ENCODE measurements around the gene BCKDHA. TPM values are rescaled to one million over a fixed set of nuclear protein-coding genes. Genes with fewer than 3 reads are reported as not detected.

Gene BCKDHA
- polyA plus RNA-seq, 1 of the 3 experiments (the other 2 are of a cell fraction), result 30.9 TPM

DNA sequence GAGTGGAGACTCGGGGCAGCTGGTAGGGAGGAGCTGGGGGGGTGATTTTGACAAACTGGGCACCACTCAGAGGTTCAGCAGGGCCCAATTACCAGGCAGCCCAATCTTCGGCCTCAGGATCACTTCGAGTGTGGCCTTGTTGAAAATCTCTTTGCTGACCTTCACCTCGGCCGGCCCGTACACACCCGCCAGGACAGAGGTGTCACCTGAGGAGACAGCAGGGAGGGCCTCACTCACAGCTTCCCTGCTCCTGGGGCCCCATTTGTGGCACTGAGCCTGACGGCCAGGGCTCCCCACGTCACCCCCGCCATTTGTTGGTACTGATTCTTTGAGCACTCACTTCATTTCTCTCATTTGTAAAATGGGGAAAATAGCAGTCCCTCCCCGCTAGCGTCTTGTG lies 4.8 kb upstream of the BCKDHA start:
- no peaks in the 10 kb centered on the region for H3K9me3 ChIP-seq
- H3K4me2 ChIP-seq, result no peak overlapping the region
- H3K4me3 ChIP-seq (ENCODE audit: low read depth in 2 of 2, low read length in 1 of 2), result no peak overlapping the region
- H3K9me2 ChIP-seq, result no peaks in the 10 kb centered on the region
- ChIA-PET CTCF (no interaction called here), POLR2A (interaction anchor here (0.6 kb wide), 1 partner anchor 1890 kb away, joined by 5 read pairs; no protein-coding TSS in a partner anchor)
- H4K20me1 ChIP-seq (ENCODE audit: insufficient read depth), result no peaks in the 10 kb centered on the region
- H3K9ac ChIP-seq, result no peak overlapping the region
- DNase-seq, result no peak
- H2AFZ ChIP-seq (ENCODE audit: low read depth), result no peak overlapping the region
- peaks cover 26% of the 10 kb centered on the region for H3K79me2 ChIP-seq (ENCODE audit: insufficient read depth)
- no peaks in the 10 kb centered on the region for H3K27me3 ChIP-seq (ENCODE audit: insufficient read depth)
- TF ChIP-seq EZH2phosphoT487 (IDR thresholded peaks at IDR 0.05; ENCODE audit: borderline replicate concordance, low read depth), result no peak
- TF ChIP-seq, protein P1, sequence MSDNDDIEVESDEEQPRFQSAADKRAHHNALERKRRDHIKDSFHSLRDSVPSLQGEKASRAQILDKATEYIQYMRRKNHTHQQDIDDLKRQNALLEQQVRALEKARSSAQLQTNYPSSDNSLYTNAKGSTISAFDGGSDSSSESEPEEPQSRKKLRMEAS (IDR thresholded peaks at IDR 0.05; ENCODE audit: low read depth), result no peak
- WGBS (ENCODE audit: low lambda C conversion rate), result 96% methylated on average over 10 of the region's 12 CpGs
- H3K36me3 ChIP-seq (replicated peaks in 1 of 2; ENCODE audit: control insufficient read depth in 1 of 2, insufficient read depth in 2 of 2, low read length in 1 of 2), result peaks cover 3 to 26% of the 10 kb centered on the region in 2 experiments
- no peak overlapping the region for H3K27ac ChIP-seq (ENCODE audit: low read depth in 2 of 2, low read length in 1 of 2)
- H3K4me1 ChIP-seq (ENCODE audit: control insufficient read depth in 1 of 2, insufficient read depth in 2 of 2, low read depth in 1 of 2, low read length in 1 of 2), result peaks cover 0 to 4% of the 10 kb centered on the region in 2 experiments; a peak in 1 of 4 replicates
- no peaks in the 10 kb centered on the region for H3F3A ChIP-seq (replicated peaks; ENCODE audit: insufficient read depth)

DNA sequence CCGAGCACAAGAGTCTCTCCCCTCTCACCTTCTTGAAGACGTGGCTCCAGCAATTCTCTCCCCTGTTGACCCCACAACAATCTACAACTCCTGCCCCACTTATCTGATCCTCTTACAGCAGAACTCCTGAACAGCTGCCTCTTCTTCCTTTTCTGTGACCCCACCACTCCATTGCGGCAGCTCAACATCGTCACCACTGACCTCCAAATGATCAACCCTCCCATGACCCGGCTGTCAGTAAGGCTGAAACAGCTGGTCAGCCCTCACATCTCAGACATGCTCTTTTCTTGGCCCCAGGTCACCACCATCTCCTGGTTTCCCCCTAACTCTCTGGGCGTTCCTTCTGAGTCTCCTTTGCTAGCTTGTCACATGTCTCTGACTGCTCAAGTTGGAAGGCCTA lies 2.3 kb upstream of the BCKDHA start:
- DNase-seq, result no peak
- Histone ChIP-seq H3K79me2 (ENCODE audit: insufficient read depth) (peaks cover 48% of the 10 kb centered on the region), H3K9me3 (no peaks in the 10 kb centered on the region), H3K36me3 (replicated peaks in 1 of 2; ENCODE audit: control insufficient read depth in 1 of 2, insufficient read depth in 2 of 2, low read length in 1 of 2) (peaks cover 2 to 17% of the 10 kb centered on the region in 2 experiments), H3K4me2 (peak overlapping the region; percentile 99; the same call in 1 of the 2 replicates), H3K4me1 (ENCODE audit: control insufficient read depth in 1 of 2, insufficient read depth in 2 of 2, low read depth in 1 of 2, low read length in 1 of 2) (peaks cover 5 to 14% of the 10 kb centered on the region in 2 experiments; a peak in 2 of 4 replicates), H3F3A (replicated peaks; ENCODE audit: insufficient read depth) (no peaks in the 10 kb centered on the region), H3K4me3 (ENCODE audit: low read depth in 2 of 2, low read length in 1 of 2) (no peak overlapping the region), H3K9ac (no peak overlapping the region), H2AFZ (ENCODE audit: low read depth) (no peak overlapping the region), H3K9me2 (no peaks in the 10 kb centered on the region), H3K27ac (ENCODE audit: low read depth in 2 of 2, low read length in 1 of 2) (no peak overlapping the region), H3K27me3 (ENCODE audit: insufficient read depth) (no peaks in the 10 kb centered on the region), H4K20me1 (ENCODE audit: insufficient read depth) (no peaks in the 10 kb centered on the region)
- POLR2A ChIA-PET, result no interaction called here
- TF ChIP-seq, protein P1 (IDR thresholded peaks at IDR 0.05; ENCODE audit: low read depth), result no peak
- TF ChIP-seq FOXM1 (IDR thresholded peaks at IDR 0.05; ENCODE audit: low read depth) (no peak), MEF2A (IDR thresholded peaks at IDR 0.05; ENCODE audit: borderline replicate concordance, low read depth) (no peak), RFX5 (IDR thresholded peaks at IDR 0.05; ENCODE audit: low read length) (no peak), MXI1 (IDR thresholded peaks at IDR 0.05; ENCODE audit: low read depth, low read length) (no peak), RCOR1 (IDR thresholded peaks at IDR 0.05; ENCODE audit: low read length) (no peak), RAD21 (IDR thresholded peaks at IDR 0.05; ENCODE audit: low read length) (no peak), ELF1 (IDR thresholded peaks at IDR 0.05) (no peak), TCF12 (IDR thresholded peaks at IDR 0.05) (no peak), TAF1 (IDR thresholded peaks at IDR 0.05; ENCODE audit: borderline replicate concordance, low read depth, low read length) (no peak)
- TF ChIP-seq, protein P2, sequence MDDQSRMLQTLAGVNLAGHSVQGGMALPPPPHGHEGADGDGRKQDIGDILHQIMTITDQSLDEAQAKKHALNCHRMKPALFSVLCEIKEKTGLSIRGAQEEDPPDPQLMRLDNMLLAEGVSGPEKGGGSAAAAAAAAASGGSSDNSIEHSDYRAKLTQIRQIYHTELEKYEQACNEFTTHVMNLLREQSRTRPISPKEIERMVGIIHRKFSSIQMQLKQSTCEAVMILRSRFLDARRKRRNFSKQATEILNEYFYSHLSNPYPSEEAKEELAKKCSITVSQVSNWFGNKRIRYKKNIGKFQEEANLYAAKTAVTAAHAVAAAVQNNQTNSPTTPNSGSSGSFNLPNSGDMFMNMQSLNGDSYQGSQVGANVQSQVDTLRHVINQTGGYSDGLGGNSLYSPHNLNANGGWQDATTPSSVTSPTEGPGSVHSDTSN (IDR thresholded peaks at IDR 0.05), result no peak
- TF ChIP-seq, protein P3, sequence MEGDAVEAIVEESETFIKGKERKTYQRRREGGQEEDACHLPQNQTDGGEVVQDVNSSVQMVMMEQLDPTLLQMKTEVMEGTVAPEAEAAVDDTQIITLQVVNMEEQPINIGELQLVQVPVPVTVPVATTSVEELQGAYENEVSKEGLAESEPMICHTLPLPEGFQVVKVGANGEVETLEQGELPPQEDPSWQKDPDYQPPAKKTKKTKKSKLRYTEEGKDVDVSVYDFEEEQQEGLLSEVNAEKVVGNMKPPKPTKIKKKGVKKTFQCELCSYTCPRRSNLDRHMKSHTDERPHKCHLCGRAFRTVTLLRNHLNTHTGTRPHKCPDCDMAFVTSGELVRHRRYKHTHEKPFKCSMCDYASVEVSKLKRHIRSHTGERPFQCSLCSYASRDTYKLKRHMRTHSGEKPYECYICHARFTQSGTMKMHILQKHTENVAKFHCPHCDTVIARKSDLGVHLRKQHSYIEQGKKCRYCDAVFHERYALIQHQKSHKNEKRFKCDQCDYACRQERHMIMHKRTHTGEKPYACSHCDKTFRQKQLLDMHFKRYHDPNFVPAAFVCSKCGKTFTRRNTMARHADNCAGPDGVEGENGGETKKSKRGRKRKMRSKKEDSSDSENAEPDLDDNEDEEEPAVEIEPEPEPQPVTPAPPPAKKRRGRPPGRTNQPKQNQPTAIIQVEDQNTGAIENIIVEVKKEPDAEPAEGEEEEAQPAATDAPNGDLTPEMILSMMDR (IDR thresholded peaks at IDR 0.05), result no peak
- WGBS (ENCODE audit: low lambda C conversion rate), result 79% methylated on average over 6 of the region's 6 CpGs
- CTCF ChIA-PET, result no interaction called here
